ENCODE results near the gene MEGF6. TPM values are rescaled to one million over a fixed set of nuclear protein-coding genes. Genes with fewer than 3 reads are reported as not detected.

The MEGF6 gene
- total and polyA plus RNA-seq, 9 of the 15 experiments (the other 6 are each of a cell fraction or from before 2014, with no cell fraction given), result 0.03 to 1.7 (median 0.24) TPM; not detected in 3

GRCh38 chr1:3444736-3445135, 166.6 kb downstream of the MEGF6 start:
- in situ Hi-C loops (cut with MboI), result loop anchor here (5.0 kb wide), 2 partner anchors 38 to 178 kb away; no protein-coding TSS in a partner anchor

GRCh38 chr1:3444298-3444697, 167.0 kb downstream of the MEGF6 start:
- ATAC-seq (no peak), DNase-seq (ENCODE audit: extremely low read depth in 1 of 4, low spot score in 3 of 4) (no peak), FAIRE-seq (no peak)
- in situ Hi-C loops (cut with MboI) (loop anchor here (5.0 kb wide), 1 partner anchor 178 kb away; no protein-coding TSS in a partner anchor), intact Hi-C loops (cut with micrococcal nuclease) (no loop called here)
- Histone ChIP-seq H2AFZ (ENCODE audit: low read depth, low read length) (no peak overlapping the region), H3K79me2 (ENCODE audit: control insufficient read depth, insufficient read depth, low read length) (no peaks in the 10 kb centered on the region), H3K36me3 (ENCODE audit: control insufficient read depth, insufficient read depth, low read length) (no peaks in the 10 kb centered on the region), H3K4me3 (no peak overlapping the region), H3K4me2 (ENCODE audit: insufficient read depth, low read length) (no peak overlapping the region), H3K27ac (ENCODE audit: extremely low read depth, low read depth, low read length) (no peak overlapping the region), H3K4me1 (replicated peaks in 1 of 2; ENCODE audit: control insufficient read depth in 2 of 2, insufficient read depth in 2 of 2, low read length in 2 of 2) (no peaks in the 10 kb centered on the region), H4K20me1 (replicated peaks; ENCODE audit: control insufficient read depth, insufficient read depth, low read length) (peaks cover 3% of the 10 kb centered on the region; the same call in 1 of the 2 replicates), H3K9ac (ENCODE audit: insufficient read depth in 1 of 2, low read depth in 2 of 2, low read length in 2 of 2) (no peak overlapping the region), H3K27me3 (ENCODE audit: control insufficient read depth in 2 of 2, insufficient read depth in 2 of 2, low read length in 2 of 2) (peaks cover 23 to 47% of the 10 kb centered on the region in 2 experiments; a peak in 4 of 5 replicates), H3K9me1 (ENCODE audit: control insufficient read depth, insufficient read depth, low read length) (no peaks in the 10 kb centered on the region), H3K9me3 (replicated peaks; ENCODE audit: control insufficient read depth, insufficient read depth, low read depth, low read length) (no peaks in the 10 kb centered on the region)
- no TSS peak for BruUV-seq (replicated peaks)
- POLR2A ChIA-PET, result interaction anchor here (0.7 kb wide), 1 partner anchor 111 kb away, joined by 3 read pairs; no protein-coding TSS in a partner anchor
- TF ChIP-seq MAX (CRISPR knock-in tag; IDR thresholded peaks at IDR 0.05) (peak; percentile 30; the same call in 1 of the 2 replicates), NCOA6 (IDR thresholded peaks at IDR 0.05) (no peak), ZEB2 (IDR thresholded peaks at IDR 0.05) (no peak), SMAD1 (IDR thresholded peaks at IDR 0.05; ENCODE audit: low read depth, low read length, partially characterized antibody) (no peak)
- under 1% methylated on average over 18 of the region's 18 CpGs for WGBS (ENCODE audit: insufficient coverage, low coverage, missing lambda C conversion rate)
- CTCF ChIA-PET (ENCODE audit: low intra/inter-chr PET ratio), result no interaction called here

More at GRCh38 chr1:3444736-3445135, 166.6 kb downstream of the MEGF6 start:
- ChIA-PET CTCF (ENCODE audit: low intra/inter-chr PET ratio) (no interaction called here), POLR2A (interaction anchor here (0.7 kb wide), 1 partner anchor 111 kb away, joined by 3 read pairs; no protein-coding TSS in a partner anchor)
- DNase-seq (ENCODE audit: extremely low read depth in 1 of 4, low spot score in 3 of 4) (no peak), FAIRE-seq (no peak), ATAC-seq (no peak)
- H2AFZ ChIP-seq (ENCODE audit: low read depth, low read length), result no peak overlapping the region
- H3K9me1 ChIP-seq (ENCODE audit: control insufficient read depth, insufficient read depth, low read length), result no peaks in the 10 kb centered on the region
- no TSS peak for BruUV-seq (replicated peaks)
- H3K27me3 ChIP-seq (ENCODE audit: control insufficient read depth in 2 of 2, insufficient read depth in 2 of 2, low read length in 2 of 2), result peaks cover 23 to 47% of the 10 kb centered on the region in 2 experiments; a peak in 4 of 5 replicates
- no peaks in the 10 kb centered on the region for H3K36me3 ChIP-seq (ENCODE audit: control insufficient read depth, insufficient read depth, low read length)
- no peak overlapping the region for H3K4me2 ChIP-seq (ENCODE audit: insufficient read depth, low read length)
- intact Hi-C loops (cut with micrococcal nuclease), result no loop called here
- H3K27ac ChIP-seq (ENCODE audit: extremely low read depth, low read depth, low read length), result no peak overlapping the region
- no peak overlapping the region for H3K4me3 ChIP-seq
- H3K9me3 ChIP-seq (replicated peaks; ENCODE audit: control insufficient read depth, insufficient read depth, low read depth, low read length), result no peaks in the 10 kb centered on the region
- 0% methylated on average over 10 of the region's 10 CpGs for WGBS (ENCODE audit: insufficient coverage, low coverage, missing lambda C conversion rate)
- H3K9ac ChIP-seq (ENCODE audit: insufficient read depth in 1 of 2, low read depth in 2 of 2, low read length in 2 of 2), result no peak overlapping the region
- H4K20me1 ChIP-seq (replicated peaks; ENCODE audit: control insufficient read depth, insufficient read depth, low read length), result peaks cover 3% of the 10 kb centered on the region; the same call in 1 of the 2 replicates
- no peaks in the 10 kb centered on the region for H3K79me2 ChIP-seq (ENCODE audit: control insufficient read depth, insufficient read depth, low read length)
- H3K4me1 ChIP-seq (replicated peaks in 1 of 2; ENCODE audit: control insufficient read depth in 2 of 2, insufficient read depth in 2 of 2, low read length in 2 of 2), result no peaks in the 10 kb centered on the region
- TF ChIP-seq ZNF217 (CRISPR knock-in tag; IDR thresholded peaks at IDR 0.05) (no peak), EGR1 (conservative IDR thresholded peaks at IDR 0.05) (no peak), ZBTB17 (CRISPR knock-in tag; IDR thresholded peaks at IDR 0.05) (no peak), HDAC8 (tag; IDR thresholded peaks at IDR 0.05) (no peak), SREBF2 (CRISPR knock-in tag; IDR thresholded peaks at IDR 0.05) (no peak), KDM2B (CRISPR knock-in tag; IDR thresholded peaks at IDR 0.05) (no peak), ERF (CRISPR knock-in tag; IDR thresholded peaks at IDR 0.05) (no peak), BRD9 (IDR thresholded peaks at IDR 0.05; ENCODE audit: low read depth, partially characterized antibody) (no peak), ZNF263 (CRISPR knock-in tag; IDR thresholded peaks at IDR 0.05; ENCODE audit: borderline replicate concordance) (no peak), PURB (CRISPR knock-in tag; IDR thresholded peaks at IDR 0.05; ENCODE audit: low read depth) (no peak)

Data from K562 (cell line).